ENCODE measurements around the gene LTBP4. TPM values are rescaled to one million over a fixed set of nuclear protein-coding genes. Genes with fewer than 3 reads are reported as not detected.

LTBP4 gene
- total RNA-seq, 4 donors from 2014 or later = 43.5 to 249 (median 65.5) TPM

GRCh38 chr19:40565355-40565754, 35.8 kb upstream of the LTBP4 start:
- no peak overlapping the region for H3K27ac ChIP-seq
- no peak overlapping the region for H3K4me3 ChIP-seq
- DNase-seq = no peak
- WGBS, 2 donors = 77 to 81% methylated on average over 3 to 4 of the region's 7 CpGs
- TF ChIP-seq CTCF (IDR thresholded peaks at IDR 0.05) (no peak), POLR2A (IDR thresholded peaks at IDR 0.05) (no peak)
- intact Hi-C loops (cut with DNase I) = no loop called here
- no peaks in the 10 kb centered on the region for H3K9me3 ChIP-seq
- H3K36me3 ChIP-seq = no peaks in the 10 kb centered on the region
- H3K27me3 ChIP-seq = peaks cover 12 to 78% (median 17%) of the 10 kb centered on the region in 4 donors
- peaks cover 10 to 28% (median 13%) of the 10 kb centered on the region in 3 donors for H3K4me1 ChIP-seq

- intact Hi-C loops (cut with DNase I) = no loop called here
- WGBS, 2 donors = 65 to 67% methylated on average over 4 to 10 of the region's 14 CpGs
- no peak overlapping the region for H3K27ac ChIP-seq
- H3K27me3 ChIP-seq = peaks cover 12 to 73% (median 17%) of the 10 kb centered on the region in 4 donors
- no peak for DNase-seq
- TF ChIP-seq CTCF (IDR thresholded peaks at IDR 0.05) = no peak
- TF ChIP-seq POLR2A (IDR thresholded peaks at IDR 0.05) = no peak
- peaks cover 10 to 29% (median 13%) of the 10 kb centered on the region in 3 donors for H3K4me1 ChIP-seq
- no peak overlapping the region for H3K4me3 ChIP-seq
- H3K36me3 ChIP-seq = no peaks in the 10 kb centered on the region
- H3K9me3 ChIP-seq = no peaks in the 10 kb centered on the region
Measured at GRCh38 chr19:40565910-40566495, 35.2 kb upstream of the LTBP4 start.

GRCh38 chr19:40567040-40567749, 34.0 kb upstream of the LTBP4 start:
- Histone ChIP-seq H3K27ac (no peak overlapping the region), H3K27me3 (peaks cover 12 to 67% (median 17%) of the 10 kb centered on the region in 4 donors), H3K4me1 (peaks cover 10 to 29% (median 13%) of the 10 kb centered on the region in 3 donors), H3K9me3 (no peaks in the 10 kb centered on the region), H3K36me3 (no peaks in the 10 kb centered on the region), H3K4me3 (peak overlapping the region in 3 of 4 donors; percentile 5 to 52 (median 35))
- no peak for DNase-seq
- WGBS, 2 donors = 16 to 42% methylated on average over 9 to 18 of the region's 20 CpGs
- TF ChIP-seq POLR2A (IDR thresholded peaks at IDR 0.05) (no peak), CTCF (IDR thresholded peaks at IDR 0.05) (no peak)
- intact Hi-C loops (cut with DNase I) = no loop called here

- intact Hi-C loops (cut with DNase I) = no loop called here
- no peaks in the 10 kb centered on the region for H3K36me3 ChIP-seq
- peaks cover 10 to 29% (median 13%) of the 10 kb centered on the region in 3 donors for H3K4me1 ChIP-seq
- no peak for TF ChIP-seq CTCF (IDR thresholded peaks at IDR 0.05)
- TF ChIP-seq POLR2A (IDR thresholded peaks at IDR 0.05) = no peak
- peaks cover 12 to 61% (median 17%) of the 10 kb centered on the region in 4 donors for H3K27me3 ChIP-seq
- 26 to 39% methylated on average over 10 to 25 of the region's 70 CpGs for WGBS, 2 donors
- no peak for DNase-seq
- H3K9me3 ChIP-seq = no peaks in the 10 kb centered on the region
- H3K27ac ChIP-seq = no peak overlapping the region
- H3K4me3 ChIP-seq = peak overlapping the region in 3 of 4 donors; percentile 5 to 52 (median 35)
Measured at GRCh38 chr19:40567750-40568494, 33.2 kb upstream of the LTBP4 start.
